ENCODE results near the gene IL11.

Gene IL11

GRCh38 chr19:55391702-55392615, 21.7 kb upstream of the IL11 start:
- no peak for DNase-seq (ENCODE audit: low read depth in 2 of 2, low spot score in 1 of 2)

- DNase-seq (ENCODE audit: low read depth in 2 of 2, low spot score in 1 of 2) = no peak
Observed at GRCh38 chr19:55391191-55391670, 21.0 kb upstream of the IL11 start.

DNA sequence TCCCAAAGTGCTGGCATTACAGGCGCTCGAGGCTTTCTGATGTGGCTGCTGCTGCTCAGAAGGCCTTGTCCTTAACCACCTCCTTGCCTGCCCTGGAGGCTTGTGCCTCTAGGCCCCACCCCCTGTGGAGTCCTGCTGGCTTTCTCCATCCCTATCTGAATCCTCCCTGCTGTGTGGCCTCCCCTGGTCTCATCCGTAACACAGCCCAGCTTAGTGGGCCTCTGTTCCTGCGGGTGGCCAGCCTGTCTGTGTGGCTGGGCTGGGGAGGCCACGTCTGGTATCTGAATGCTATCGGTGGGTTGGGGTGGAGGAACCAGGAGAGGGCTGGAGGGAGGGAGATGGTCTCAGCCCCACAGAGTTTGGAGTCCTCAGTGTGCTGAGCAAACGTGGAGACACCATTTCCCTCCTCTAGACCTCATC, 20.2 kb upstream of the IL11 start:
- DNase-seq (ENCODE audit: low read depth in 2 of 2, low spot score in 1 of 2) = no peak

DNA sequence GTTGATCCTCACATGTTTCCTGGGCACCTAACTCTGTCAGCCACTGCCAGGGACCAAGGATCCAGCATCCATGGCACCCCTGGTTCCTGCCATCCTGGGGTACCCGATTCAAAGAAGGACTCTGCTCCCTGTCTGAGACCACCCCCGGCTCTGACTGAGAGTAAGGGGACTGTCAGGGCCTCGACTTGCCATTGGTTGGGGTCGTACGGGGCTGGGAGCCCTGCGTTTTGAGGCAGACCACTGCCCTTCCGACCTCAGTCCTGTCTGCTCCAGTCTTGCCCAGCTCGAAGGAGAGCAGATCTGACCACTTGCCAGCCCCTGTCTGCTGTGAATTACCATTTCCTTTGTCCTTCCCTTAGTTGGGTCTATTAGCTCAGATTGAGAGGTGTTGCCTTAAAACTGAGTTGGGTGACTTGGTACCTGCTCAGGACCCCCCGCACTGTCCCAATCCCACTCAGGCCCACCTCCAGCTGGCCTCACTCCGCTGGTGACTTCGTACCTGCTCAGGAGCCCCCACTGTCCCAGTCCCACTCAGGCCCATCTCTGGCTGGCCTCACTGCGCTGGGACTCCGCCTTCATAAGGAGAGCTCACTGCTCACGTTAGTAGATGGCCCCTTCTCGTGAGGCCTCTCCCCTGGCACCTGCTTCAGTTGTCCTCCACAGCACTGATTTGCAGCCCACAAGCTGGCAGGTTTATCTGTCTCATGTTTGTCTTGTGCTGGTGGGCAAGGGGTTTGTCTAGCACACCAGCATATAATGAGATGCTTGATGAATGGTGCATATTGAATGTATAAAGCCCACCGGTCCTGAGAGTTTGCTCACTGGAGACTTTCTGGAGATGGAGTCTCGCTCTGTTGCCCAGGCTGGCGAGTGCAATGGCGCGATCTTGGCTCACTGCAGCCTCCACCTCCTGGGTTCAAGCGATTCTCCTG, 19.4 kb upstream of the IL11 start:
- no peak for DNase-seq (ENCODE audit: low read depth in 2 of 2, low spot score in 1 of 2)

- no peak for DNase-seq (ENCODE audit: low read depth in 2 of 2, low spot score in 1 of 2)
Observed at GRCh38 chr19:55387736-55388497, 17.7 kb upstream of the IL11 start.

- no peak for DNase-seq (ENCODE audit: low read depth in 2 of 2, low spot score in 1 of 2)
Observed at GRCh38 chr19:55386493-55386971, 16.3 kb upstream of the IL11 start.

GRCh38 chr19:55385724-55386492, 15.6 kb upstream of the IL11 start, which contains the start of gene RPL28:
Gene RPL28 (plus strand): TSS chr19:55385932. CDS start chr19:55386358, 426 bp downstream.
- DNase-seq (ENCODE audit: low read depth in 2 of 2, low spot score in 1 of 2) = peak; percentile 92 to 96

DNA sequence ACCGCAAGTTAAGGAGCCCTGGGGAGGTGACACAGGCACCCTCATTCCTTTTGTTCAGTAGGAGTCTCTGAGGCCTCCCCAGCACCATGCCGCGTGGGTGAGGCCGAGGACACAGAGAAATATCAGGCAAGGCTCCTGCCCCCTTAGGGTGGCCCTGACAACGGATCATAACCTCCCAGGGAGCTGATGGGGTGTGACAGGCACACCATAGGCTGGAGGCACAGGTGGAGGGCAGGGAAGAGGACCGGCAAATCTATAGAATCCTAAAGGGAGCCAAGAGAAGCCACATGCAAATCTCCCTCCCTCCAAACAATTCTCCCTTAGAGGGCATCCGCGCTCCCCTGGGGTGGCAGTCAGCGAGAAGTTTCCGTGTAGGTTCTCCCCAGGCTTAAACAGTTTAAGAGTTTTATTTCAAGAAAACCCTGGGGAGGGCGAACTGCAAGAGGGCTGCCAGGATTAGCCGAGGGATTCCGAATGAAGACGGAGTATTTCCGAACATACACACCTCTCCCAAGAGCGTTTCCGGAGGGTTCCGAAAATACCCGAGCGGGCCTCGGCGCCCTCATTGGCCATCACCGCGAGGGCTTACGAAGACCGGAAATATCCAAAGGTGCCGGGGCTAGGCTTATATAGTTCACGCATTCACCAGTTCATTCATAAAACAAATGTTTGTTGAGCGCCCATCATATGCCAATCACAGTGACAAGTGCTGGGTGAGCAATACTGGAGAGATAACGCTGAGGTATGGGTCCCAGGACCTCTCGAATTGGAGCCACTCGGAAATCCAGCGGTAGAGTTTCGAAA, 14.9 kb upstream of the IL11 start:
- DNase-seq (ENCODE audit: low read depth in 2 of 2, low spot score in 1 of 2) = peak; percentile 74 to 87

GRCh38 chr19:55384131-55384919, 14.1 kb upstream of the IL11 start, which contains the start of gene TMEM238:
Gene TMEM238 (minus strand): TSS chr19:55384292. CDS start chr19:55384259, 33 bp downstream.
- DNase-seq (ENCODE audit: low read depth in 2 of 2, low spot score in 1 of 2) = no peak

GRCh38 chr19:55383279-55384130, 13.2 kb upstream of the IL11 start:
- no peak for DNase-seq (ENCODE audit: low read depth in 2 of 2, low spot score in 1 of 2)

- DNase-seq (ENCODE audit: low read depth in 2 of 2, low spot score in 1 of 2) = no peak
Observed at GRCh38 chr19:55382522-55383054, 12.3 kb upstream of the IL11 start.

- no peak for DNase-seq (ENCODE audit: low read depth in 2 of 2, low spot score in 1 of 2)
Observed at GRCh38 chr19:55382013-55382412, 11.8 kb upstream of the IL11 start.

- no peak for DNase-seq (ENCODE audit: low read depth in 2 of 2, low spot score in 1 of 2)
Observed at GRCh38 chr19:55379174-55379573, 8.9 kb upstream of the IL11 start.

DNA sequence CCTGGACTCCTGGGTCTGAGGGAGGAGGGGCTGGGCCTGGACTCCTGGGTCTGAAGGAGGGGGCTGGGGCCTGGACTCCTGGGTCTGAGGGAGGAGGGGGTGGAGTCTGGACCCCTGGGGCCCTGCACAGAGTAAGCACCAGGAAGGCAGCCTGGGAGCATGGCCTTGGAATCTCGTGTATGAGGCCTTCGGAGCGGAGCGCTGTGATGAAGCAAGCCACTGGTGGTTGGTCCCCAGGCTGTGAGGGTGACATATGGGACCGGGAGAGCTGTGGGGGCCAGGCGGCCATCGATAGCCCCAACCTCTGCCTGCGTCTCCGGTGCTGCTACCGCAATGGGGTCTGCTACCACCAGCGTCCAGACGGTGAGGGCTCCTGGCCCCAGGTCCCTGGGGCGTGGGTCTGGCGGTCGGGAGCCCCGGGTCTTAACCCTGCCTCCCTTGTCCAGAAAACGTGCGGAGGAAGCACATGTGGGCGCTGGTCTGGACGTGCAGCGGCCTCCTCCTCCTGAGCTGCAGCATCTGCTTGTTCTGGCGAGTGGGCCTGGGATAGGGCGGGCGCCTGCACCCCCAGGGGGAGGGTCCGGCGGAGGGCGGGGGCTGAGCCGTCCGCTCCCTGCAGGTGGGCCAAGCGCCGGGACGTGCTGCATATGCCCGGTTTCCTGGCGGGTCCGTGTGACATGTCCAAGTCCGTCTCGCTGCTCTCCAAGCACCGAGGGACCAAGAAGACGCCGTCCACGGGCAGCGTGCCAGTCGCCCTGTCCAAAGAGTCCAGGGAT, 7.3 kb upstream of the IL11 start:
- no peak for DNase-seq (ENCODE audit: low read depth in 2 of 2, low spot score in 1 of 2)

- DNase-seq (ENCODE audit: low read depth in 2 of 2, low spot score in 1 of 2) = no peak
Observed at GRCh38 chr19:55376241-55376933, 6.1 kb upstream of the IL11 start, which contains the start of gene TMEM190. Gene TMEM190 (plus strand): TSS chr19:55376826. CDS start chr19:55376854, 28 bp downstream.
